AML-193 (cell line): ENCODE results near the gene DVL3.

Source experiments
- DNase-seq, 2 experiments: peaks; one replicate each; lab custom pipeline; 2025; lab: John Stamatoyannopoulos, UW

DVL3 gene

DNA sequence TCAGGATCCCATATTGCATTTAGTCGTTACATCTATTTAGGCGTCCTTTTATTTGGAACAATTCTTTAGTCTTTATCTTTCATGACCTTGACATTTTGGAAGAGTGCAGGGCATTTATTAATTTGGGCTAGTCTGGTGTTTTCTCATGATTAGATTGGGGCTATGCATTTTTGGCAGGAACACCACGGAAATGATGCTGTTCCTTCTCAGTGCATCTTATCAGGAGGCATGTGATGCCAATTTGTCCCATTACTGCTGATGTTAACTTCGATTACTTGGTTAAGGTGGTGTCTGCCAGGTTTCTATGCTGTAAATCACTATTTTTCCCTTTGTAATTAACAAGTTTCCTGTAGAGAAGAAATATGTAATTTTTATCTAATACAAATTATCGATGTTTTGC lies 56.1 kb downstream of the DVL3 start:
- DNase-seq = no peak

DNA sequence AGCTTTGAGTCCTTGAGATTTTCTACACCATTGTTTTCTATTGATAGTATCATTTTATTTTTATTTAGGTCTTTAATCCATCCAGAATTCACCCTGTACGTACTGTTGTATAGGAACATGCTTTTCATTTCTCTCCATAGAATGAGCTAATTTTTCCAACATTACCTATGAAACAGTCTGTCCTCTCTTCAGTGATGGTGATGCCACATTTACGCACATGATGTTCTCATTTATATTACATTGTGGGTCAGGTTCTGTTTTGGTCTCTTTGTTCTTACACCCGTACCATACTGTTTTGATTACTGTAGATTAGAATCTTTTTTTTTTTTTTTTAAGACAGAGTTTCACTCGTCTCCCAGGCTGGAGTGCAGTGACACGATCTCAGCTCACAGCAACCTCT lies 56.5 kb downstream of the DVL3 start:
- no peak for DNase-seq

DNA sequence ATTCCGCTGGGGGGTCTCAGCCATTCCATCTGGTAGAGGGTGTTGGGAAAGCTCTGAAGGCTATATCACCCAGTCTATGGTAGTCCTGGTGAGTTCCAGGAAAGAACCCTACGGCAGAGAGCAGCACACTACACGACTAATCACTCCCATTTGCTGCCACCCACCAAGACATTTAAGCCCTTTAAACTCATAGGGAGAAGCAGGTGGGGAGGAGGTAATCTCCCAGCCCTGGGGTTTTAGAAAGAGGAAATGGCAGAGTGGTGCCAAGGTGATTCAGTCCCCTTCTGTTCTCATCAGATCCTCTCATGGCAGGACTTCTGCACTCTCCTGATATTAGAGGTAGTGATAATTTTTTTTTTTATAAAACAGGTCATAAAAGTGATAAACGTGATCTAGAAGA lies 63.6 kb downstream of the DVL3 start:
- no peak for DNase-seq

DNA sequence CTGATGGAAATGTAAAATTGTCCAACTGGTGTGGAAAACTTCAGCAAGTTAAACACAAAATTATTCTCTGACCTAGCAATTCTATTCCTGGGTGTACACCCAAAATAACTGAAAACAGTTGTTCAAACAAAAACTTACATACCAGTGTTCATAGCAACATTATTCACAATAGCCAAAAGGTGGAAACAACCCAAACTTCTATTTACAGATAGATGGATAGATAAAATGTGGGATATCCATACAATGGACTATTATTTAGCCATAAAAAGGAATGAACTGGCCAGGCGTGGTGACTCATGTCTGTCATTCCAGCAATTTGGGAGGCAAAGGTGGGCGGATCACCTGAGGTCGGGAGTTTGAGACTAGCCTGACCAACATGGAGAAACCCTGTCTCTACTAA lies 67.3 kb downstream of the DVL3 start:
- DNase-seq = no peak
